Measurements from ENCODE around the gene TMEM240.

GRCh38 chr1:1573843-1574720, 33.7 kb upstream of the TMEM240 start:
- no peak for TF ChIP-seq CTCF (IDR thresholded peaks at IDR 0.05; ENCODE audit: insufficient read depth, low read depth, low read length)
- no peak for TF ChIP-seq EZH2 (IDR thresholded peaks at IDR 0.05; ENCODE audit: insufficient read depth, low read length)

Data from astrocyte (in vitro differentiated cells and primary cell).